ENCODE results near the gene SPINT1.

- TF ChIP-seq CTCF (tag by site-specific recombination; IDR thresholded peaks at IDR 0.05), result peak; percentile 88
- no peak for TF ChIP-seq ZNF274 (IDR thresholded peaks at IDR 0.05; ENCODE audit: low read length)
- no peak for TF ChIP-seq ZNF274 (tag by site-specific recombination; IDR thresholded peaks at IDR 0.05; ENCODE audit: borderline replicate concordance)
- TF ChIP-seq ZNF623 (tag by site-specific recombination; IDR thresholded peaks at IDR 0.05), result no peak
- no peak for TF ChIP-seq FEZF1 (tag by site-specific recombination; IDR thresholded peaks at IDR 0.05)
- no peak for TF ChIP-seq ZNF121 (tag by site-specific recombination; IDR thresholded peaks at IDR 0.05)
- TF ChIP-seq ZBTB49 (tag by site-specific recombination; IDR thresholded peaks at IDR 0.05; ENCODE audit: low read depth), result no peak
- TF ChIP-seq INSM2 (tag by site-specific recombination; IDR thresholded peaks at IDR 0.05), result no peak
- no peak for TF ChIP-seq ZNF510 (tag by site-specific recombination; IDR thresholded peaks at IDR 0.05; ENCODE audit: insufficient replicate concordance)
- peak; percentile 82; the same call in 1 of the 2 replicates for TF ChIP-seq ZNF394 (tag by site-specific recombination; IDR thresholded peaks at IDR 0.05; ENCODE audit: borderline replicate concordance)
- TF ChIP-seq ZNF280C (tag by site-specific recombination; IDR thresholded peaks at IDR 0.05), result no peak
- TF ChIP-seq ZNF555 (tag by site-specific recombination; conservative IDR thresholded peaks at IDR 0.05), result no peak
These were observed 62.5 kb downstream of the SPINT1 start for GRCh38 chr15:40906091-40906990.
